Keratinocyte (primary cell): Measurements from ENCODE around the gene COL11A1.

ENCODE experiments used
- CTCF ChIP-seq, 3 experiments: IDR thresholded peaks in 1 of 3; conservative IDR thresholded peaks in 1 of 3; optimal IDR thresholded peaks in 1 of 3; 2 replicates in 2 of 3; 3 replicates in 1 of 3; pipeline versions ENCODE3 to v1.5.1; 2011; ENCODE audit warnings: low read length in 3 of 3, mild to moderate bottlenecking in 3 of 3, moderate library complexity in 2 of 3, control low read depth in 1 of 3, inconsistent platforms in 1 of 3; ENCODE audit not compliant: insufficient read depth in 2 of 3; ENCODE audit errors: extremely low read depth in 1 of 3
- EZH2 ChIP-seq: IDR thresholded peaks from one replicate; pipeline ENCODE4 v1.6.1; 2012; ENCODE audit warnings: inconsistent platforms, mild to moderate bottlenecking, low read length, moderate library complexity

GRCh38 chr1:103109311-103109920 lies 1.1 kb upstream of the COL11A1 start:
- TF ChIP-seq CTCF (optimal IDR thresholded peaks at IDR 0.05 in 1 of 3, IDR thresholded peaks at IDR 0.05 in 1 of 3, conservative IDR thresholded peaks at IDR 0.05 in 1 of 3; ENCODE audit: extremely low read depth in 1 of 3, insufficient read depth in 2 of 3, low read length in 3 of 3) (no peak), EZH2 (no peak)
